NCI-H2196 treated with DMSO at 0.1 percent for 48 hours (cell line): ENCODE data around the gene TMEM204.

Experiments
- DNase-seq: peaks from one replicate; lab custom pipeline; 2025; ENCODE audit not compliant: unreplicated experiment; lab: John Stamatoyannopoulos, UW

Gene TMEM204

GRCh38 chr16:1556254-1556653 lies 22.8 kb downstream of the TMEM204 start:
- DNase-seq: no peak

DNA sequence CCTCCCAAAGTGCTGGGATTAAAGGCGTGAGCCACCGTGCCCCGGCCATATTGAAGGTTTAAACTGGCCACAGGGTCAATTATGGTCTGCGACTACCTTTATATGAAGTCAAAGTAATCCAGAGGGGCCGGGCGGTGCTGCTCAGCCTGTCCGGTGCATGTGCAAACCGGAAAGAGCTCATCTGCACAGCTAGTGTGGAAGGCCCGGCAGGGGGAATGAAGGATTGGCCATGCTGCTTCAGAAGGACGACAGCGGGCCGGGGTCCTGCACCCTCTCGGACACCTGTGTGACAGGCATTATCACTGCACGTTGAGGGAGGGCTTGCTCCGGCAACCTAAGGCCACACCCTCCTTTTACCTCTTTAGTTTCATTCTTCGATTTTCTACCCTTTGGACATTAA lies 23.6 kb downstream of the TMEM204 start:
- DNase-seq: no peak

GRCh38 chr16:1557576-1557975 lies 24.1 kb downstream of the TMEM204 start:
- no peak for DNase-seq

GRCh38 chr16:1559446-1559975 lies 26.0 kb downstream of the TMEM204 start:
- DNase-seq: no peak

- no peak for DNase-seq
Measured at GRCh38 chr16:1560153-1560552, 26.7 kb downstream of the TMEM204 start.

GRCh38 chr16:1560866-1561265 lies 27.4 kb downstream of the TMEM204 start:
- DNase-seq: no peak

DNA sequence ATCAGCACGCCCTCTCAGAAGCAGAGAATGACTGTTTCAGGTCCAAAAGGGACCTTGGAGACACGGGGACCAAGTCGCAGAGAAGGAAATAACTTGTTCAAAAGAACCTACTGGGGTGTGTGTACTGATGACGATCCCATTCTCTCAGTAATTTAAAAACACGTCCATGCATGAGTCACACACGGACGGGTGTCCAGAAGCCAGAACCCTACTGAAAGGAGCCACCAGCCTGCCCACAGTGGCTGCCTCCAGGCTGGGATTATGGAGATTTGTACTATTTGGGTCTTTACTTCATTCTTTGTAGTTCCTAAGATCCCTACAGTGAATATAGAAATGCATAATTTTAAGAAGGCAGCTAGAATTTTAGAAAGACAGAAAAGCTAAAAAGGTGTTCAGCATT lies 27.8 kb downstream of the TMEM204 start:
- DNase-seq: no peak

GRCh38 chr16:1561836-1562235 lies 28.4 kb downstream of the TMEM204 start:
- no peak for DNase-seq

- no peak for DNase-seq
Measured at GRCh38 chr16:1563786-1564185, 30.3 kb downstream of the TMEM204 start.

GRCh38 chr16:1564325-1564724 lies 30.9 kb downstream of the TMEM204 start:
- DNase-seq: no peak

- DNase-seq: no peak
Measured at GRCh38 chr16:1565083-1565805, 31.8 kb downstream of the TMEM204 start.

GRCh38 chr16:1567988-1568387 lies 34.5 kb downstream of the TMEM204 start:
- no peak for DNase-seq

DNA sequence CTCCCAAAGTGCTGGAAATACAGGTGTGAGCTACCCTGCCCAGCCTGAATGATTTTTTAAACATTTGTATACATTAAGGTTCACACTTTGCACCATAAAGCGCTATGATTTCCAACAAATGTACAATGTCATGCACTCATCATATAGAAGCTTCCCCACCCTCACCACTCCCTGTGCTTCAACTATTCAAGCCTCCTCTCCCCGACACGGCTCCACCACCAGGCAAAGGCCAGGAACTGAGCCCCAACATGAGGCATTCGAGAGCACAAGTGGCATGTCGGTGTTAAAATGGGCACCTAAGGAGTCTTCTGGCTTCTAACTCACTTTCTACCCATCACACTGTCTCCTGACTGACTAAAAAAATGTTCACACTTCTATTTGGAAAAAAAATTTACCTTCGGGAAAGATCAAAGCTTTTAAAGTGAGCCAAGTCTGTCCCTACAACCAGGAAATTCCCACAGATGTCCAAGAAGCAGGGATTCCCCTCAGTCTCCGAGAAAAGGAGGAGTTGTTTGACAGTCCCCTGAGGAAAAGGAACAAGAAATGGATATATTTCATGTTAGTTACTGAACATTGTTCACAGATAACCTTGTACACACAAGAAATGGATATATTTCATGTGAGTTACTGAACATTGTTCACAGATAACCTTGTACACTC lies 37.7 kb downstream of the TMEM204 start:
- DNase-seq: no peak

- no peak for DNase-seq
Measured at GRCh38 chr16:1572673-1573072, 39.2 kb downstream of the TMEM204 start.

GRCh38 chr16:1573301-1573700 lies 39.8 kb downstream of the TMEM204 start:
- DNase-seq: no peak

DNA sequence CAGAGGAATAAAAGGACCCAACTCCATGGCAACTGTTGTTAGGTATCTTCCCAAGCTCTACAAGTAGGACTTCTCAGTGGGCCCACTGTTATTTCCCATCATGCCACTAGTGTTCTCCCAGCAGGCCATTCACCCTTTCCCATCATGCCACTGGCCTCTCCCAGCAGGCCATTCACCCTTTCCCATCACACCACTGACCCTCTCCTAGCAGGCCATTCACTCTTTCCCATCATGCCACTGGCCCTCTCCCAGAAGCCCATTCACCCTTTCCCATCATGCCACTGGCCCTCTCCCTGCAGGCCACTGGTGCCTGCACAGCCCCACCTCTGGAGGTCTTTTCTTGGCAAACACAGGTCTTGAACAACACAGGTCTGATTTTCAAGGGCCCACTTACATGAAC lies 42.1 kb downstream of the TMEM204 start:
- no peak for DNase-seq

DNA sequence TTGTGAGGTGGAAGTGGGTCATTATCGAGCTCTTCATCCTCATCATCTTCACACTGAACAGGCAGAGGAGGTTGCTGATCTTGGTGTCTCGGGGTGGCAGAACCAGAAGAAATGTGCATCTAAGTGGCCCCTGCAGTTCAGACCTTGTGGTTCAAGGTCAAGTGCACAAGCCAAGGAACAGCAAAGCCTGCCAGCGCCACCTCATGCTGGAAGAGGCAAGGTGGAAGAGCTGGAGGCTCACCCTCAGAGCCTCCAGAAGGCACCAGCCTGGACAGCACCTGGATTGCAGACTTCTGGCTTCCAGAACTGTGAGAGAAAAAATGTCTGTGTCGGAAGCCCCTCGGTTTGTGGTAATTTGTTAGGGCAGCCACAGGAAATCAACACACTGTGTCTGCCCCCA lies 45.7 kb downstream of the TMEM204 start:
- DNase-seq: no peak

DNA sequence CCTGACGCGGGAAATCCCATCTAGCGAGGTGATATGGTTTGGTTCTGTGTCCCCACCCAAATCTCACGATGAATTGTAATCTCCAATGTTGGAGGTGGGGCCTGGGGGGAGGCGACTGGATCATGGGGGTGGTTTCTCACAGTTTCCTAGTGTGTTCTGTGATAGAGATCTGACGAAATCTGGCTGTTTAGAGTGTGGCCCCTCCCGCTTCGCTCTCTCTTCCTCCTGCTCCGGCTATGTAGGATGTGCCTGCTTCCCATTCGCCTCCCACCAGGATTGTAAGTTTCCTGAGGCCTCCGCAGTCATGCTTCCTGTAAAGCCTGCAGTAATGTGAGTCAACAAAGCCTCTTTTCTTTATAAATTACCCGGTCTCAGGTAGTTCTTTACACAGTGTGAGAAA lies 46.8 kb downstream of the TMEM204 start:
- no peak for DNase-seq

DNA sequence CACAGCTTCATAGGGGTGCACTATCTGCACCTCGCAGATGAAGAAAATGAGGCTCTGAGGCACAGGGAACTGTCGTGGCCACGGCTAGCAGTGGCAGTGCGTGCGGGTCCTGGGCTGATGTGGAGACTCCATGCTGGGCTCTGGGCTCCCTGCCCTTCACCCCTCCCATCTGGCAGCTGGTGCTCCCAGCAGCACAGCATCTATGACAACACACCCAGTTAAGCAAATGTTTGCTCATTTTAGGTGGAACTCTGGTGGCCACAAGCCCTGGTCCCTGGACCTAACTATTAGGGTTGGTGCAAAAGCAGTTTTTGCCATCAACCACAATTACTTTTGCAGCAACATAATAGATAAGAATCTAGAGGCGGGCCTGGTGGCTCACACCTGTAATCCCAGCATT lies 47.5 kb downstream of the TMEM204 start:
- DNase-seq: peak; percentile 66

- DNase-seq: no peak
Measured at GRCh38 chr16:1581804-1582203, 48.3 kb downstream of the TMEM204 start.

GRCh38 chr16:1583180-1583579 lies 49.7 kb downstream of the TMEM204 start:
- DNase-seq: no peak

GRCh38 chr16:1584926-1585484 lies 51.5 kb downstream of the TMEM204 start:
- DNase-seq: no peak
